Airway epithelial cell (primary cell): ENCODE results near the gene SLC35F1. TPM values are rescaled to one million over a fixed set of nuclear protein-coding genes. Genes with fewer than 3 reads are reported as not detected.

Source experiments
- total RNA-seq: library from RNA; depleted of rRNA; stranded (reverse); fragments of >200 nt; gene quantifications from 2 replicates; pipeline ENCODE4 v1.2.3, GENCODE V29; 2015

Gene SLC35F1
- total RNA-seq = not detected in 2 replicates

DNA sequence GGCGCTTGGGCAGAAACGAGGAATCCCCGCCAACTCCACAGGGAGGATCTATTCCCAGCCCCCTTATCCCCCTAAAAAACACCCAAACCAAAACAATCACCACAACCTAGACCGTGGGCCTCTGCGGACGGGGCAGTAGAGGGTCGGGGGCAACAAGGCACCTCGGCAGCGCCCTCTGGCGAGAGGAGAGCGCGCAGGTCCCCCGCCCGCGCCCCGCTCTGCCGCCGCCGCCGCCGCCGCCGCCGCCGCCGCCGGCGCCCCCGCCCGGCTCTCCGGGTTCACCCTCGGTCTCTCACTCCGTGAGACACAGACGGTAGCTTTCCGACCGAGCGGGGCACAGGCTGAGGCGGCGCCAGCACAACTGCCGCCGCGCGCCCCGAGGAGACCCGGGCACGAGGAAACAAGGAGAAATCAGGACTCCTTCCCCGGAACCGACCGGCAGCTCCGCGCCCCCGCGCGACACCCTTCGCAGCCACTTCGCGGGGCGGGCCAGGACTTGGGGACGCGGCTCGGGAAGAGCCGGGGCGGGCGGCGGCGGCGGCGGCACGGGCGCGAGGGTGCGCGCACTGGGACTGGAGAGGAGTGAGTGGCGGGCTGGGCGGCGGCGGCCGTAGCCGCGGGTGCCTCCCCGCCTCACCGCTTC, at the start of gene SLC35F1:
SLC35F1 (plus strand) TSS at position 307 of the 643 bp plus-strand sequence.

Other genes starting within 250 kb of the SLC35F1 start
- gene NUS1, start 231.8 kb upstream of the SLC35F1 start, total RNA-seq = 14.8 and 18.9 TPM in 2 replicates